ENCODE results near the gene TBC1D9.

DNA sequence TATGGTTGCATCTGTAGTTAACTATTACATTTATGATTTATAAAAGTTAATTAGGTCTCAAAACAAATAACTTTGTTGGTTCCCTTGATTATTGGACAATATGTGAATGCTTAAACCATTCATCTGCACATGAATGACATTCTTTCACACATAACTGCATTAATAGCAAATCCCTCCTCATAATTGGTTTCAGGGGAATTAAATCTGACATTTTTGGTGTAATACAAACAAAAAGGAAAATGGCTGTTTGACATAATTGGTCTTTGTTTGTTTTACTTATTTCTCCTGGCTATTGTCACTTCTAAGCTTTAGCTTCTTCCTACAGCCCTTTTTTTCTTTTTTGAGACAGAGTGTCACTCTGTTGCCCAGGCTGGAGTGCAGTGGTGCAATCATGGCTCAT is 71.9 kb downstream of the TBC1D9 start:
- TF ChIP-seq CTCF (IDR thresholded peaks at IDR 0.05) (no peak), POLR2A (IDR thresholded peaks at IDR 0.05) (no peak)
